Measurements from ENCODE around the gene IGF2BP2.

- TF ChIP-seq EZH2phosphoT487 (IDR thresholded peaks at IDR 0.05; ENCODE audit: low read depth, severe bottlenecking, unreplicated experiment), result no peak
- TF ChIP-seq EZH2 (IDR thresholded peaks at IDR 0.05; ENCODE audit: borderline replicate concordance), result no peak
These were observed 115.4 kb downstream of the IGF2BP2 start for GRCh38 chr3:185709251-185709955.

Data from hepatocyte (in vitro differentiated cells).